Brain microvascular endothelial cell (primary cell): ENCODE results near the gene SYTL1.

Experiments used
- DNase-seq: peaks from one replicate; pipeline ENCODE4 v3.0.0-alpha.2; 2020
- H3K27ac ChIP-seq: fragments of 250-450 bp; sonication (Bioruptor Pico); 2 replicates; pipeline ENCODE4 v1.5.1; 2020; ENCODE audit warnings: mild to moderate bottlenecking, moderate library complexity
- H3K27me3 ChIP-seq: fragments of 250-450 bp; sonication (Bioruptor Pico); replicated peaks from 2 replicates; pipeline ENCODE4 v1.5.1; 2020; ENCODE audit warnings: mild to moderate bottlenecking
- H3K36me3 ChIP-seq: fragments of 250-450 bp; sonication (Bioruptor Pico); replicated peaks from 2 replicates; pipeline ENCODE4 v1.5.1; 2020; ENCODE audit warnings: mild to moderate bottlenecking
- H3K4me3 ChIP-seq: 2 replicates; pipeline ENCODE4 v1.5.1; 2011; ENCODE audit warnings: low read depth, mild to moderate bottlenecking, control low read depth, low read length, moderate library complexity
- CTCF ChIP-seq: IDR thresholded peaks from 2 replicates; pipeline ENCODE4 v1.5.1; 2011; ENCODE audit warnings: low read depth, mild to moderate bottlenecking, moderate library complexity, low read length, control low read depth, inconsistent platforms; ENCODE audit errors: missing control alignments
- in situ Hi-C: cut with HindIII; loops from 2 replicates; pipeline ENCODE4 v1.10.0; 2017; ENCODE audit warnings: low sequenced_read_pairs, low pct_ligation_motif_present

Gene SYTL1

GRCh38 chr1:27366113-27366410, 24.2 kb downstream of the SYTL1 start:
- TF ChIP-seq CTCF = no peak
- Histone ChIP-seq H3K27ac (peak overlapping the region; percentile 80), H3K4me3 (peak overlapping the region; percentile 74), H3K27me3 (no peaks in the 10 kb centered on the region), H3K36me3 (peaks cover 1% of the 10 kb centered on the region)
- in situ Hi-C loops = no loop called here
- DNase-seq = peak; percentile 70

- H3K27me3 ChIP-seq = no peaks in the 10 kb centered on the region
- in situ Hi-C loops = no loop called here
- H3K36me3 ChIP-seq = no peaks in the 10 kb centered on the region
- H3K4me3 ChIP-seq = peak within 1 kb of the TSS; percentile 74
- TF ChIP-seq CTCF = peak; percentile 27
- H3K27ac ChIP-seq = peak within 1 kb of the TSS; percentile 80
- peak; percentile 57 for DNase-seq
Measured at GRCh38 chr1:27366411-27367159, 24.8 kb downstream of the SYTL1 start, which contains the start of gene MAP3K6. Gene MAP3K6 (minus strand): TSS chr1:27366961. CDS start chr1:27366597, 364 bp downstream.

GRCh38 chr1:27367160-27367650, 25.4 kb downstream of the SYTL1 start:
- in situ Hi-C loops = no loop called here
- H3K4me3 ChIP-seq = peak overlapping the region; percentile 74
- DNase-seq = no peak
- TF ChIP-seq CTCF = no peak
- no peaks in the 10 kb centered on the region for H3K27me3 ChIP-seq
- no peaks in the 10 kb centered on the region for H3K36me3 ChIP-seq
- no peak overlapping the region for H3K27ac ChIP-seq

GRCh38 chr1:27368869-27369582, 27.2 kb downstream of the SYTL1 start:
- H3K27ac ChIP-seq = no peak overlapping the region
- no peak overlapping the region for H3K4me3 ChIP-seq
- TF ChIP-seq CTCF = peak; percentile 58
- no peak for DNase-seq
- H3K36me3 ChIP-seq = no peaks in the 10 kb centered on the region
- H3K27me3 ChIP-seq = no peaks in the 10 kb centered on the region
- in situ Hi-C loops = no loop called here

DNA sequence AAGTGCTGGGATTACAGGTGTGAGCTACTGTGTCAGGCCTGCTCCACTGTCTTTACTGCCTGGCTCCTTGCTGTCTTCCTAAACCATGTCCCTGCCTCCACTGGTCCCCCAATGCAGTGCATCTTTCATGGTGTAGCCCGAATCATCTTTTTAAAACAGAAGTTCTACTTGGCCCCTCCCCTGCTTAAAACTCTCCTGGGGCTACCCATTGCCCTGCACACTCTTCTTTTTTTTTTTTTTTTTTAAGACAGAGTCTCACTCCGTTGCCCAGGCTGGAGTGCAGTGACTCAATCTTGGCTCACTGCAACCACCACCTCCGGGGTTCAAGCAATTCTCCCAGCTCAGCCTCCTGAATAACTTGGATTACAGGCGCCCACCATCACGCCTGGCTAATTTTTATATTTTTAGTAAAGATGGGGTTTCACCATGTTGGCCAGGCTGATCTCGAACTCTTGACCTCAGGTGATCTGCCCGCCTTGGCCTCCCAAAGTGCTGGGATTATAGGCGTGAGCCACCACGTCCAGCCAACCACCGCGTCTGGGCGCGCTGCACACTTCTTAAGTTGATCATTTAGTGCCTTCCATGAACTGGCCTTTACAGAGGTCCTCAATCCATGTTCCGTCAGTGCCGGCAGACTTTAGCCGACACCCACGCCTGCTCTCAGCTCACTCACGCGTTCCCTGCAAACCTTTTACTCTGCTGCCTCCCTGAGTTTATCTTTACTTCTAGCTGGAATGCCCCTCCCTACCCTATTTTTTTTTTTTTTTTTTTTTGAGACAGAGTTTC, 30.4 kb downstream of the SYTL1 start:
- Histone ChIP-seq H3K27me3 (no peaks in the 10 kb centered on the region), H3K36me3 (no peaks in the 10 kb centered on the region), H3K4me3 (no peak overlapping the region), H3K27ac (no peak overlapping the region)
- TF ChIP-seq CTCF = no peak
- DNase-seq = no peak
- in situ Hi-C loops = no loop called here
